ENCODE data around the gene GPN3.
"Not testable (repeated sequence)": the region's sequence is repeated elsewhere in the genome, so short reads cannot be mapped to it uniquely, and the experiment has no call there.

The GPN3 gene

GRCh38 chr12:110436231-110436630 is 31.8 kb downstream of the GPN3 start:
- DNase-seq: no peak

DNA sequence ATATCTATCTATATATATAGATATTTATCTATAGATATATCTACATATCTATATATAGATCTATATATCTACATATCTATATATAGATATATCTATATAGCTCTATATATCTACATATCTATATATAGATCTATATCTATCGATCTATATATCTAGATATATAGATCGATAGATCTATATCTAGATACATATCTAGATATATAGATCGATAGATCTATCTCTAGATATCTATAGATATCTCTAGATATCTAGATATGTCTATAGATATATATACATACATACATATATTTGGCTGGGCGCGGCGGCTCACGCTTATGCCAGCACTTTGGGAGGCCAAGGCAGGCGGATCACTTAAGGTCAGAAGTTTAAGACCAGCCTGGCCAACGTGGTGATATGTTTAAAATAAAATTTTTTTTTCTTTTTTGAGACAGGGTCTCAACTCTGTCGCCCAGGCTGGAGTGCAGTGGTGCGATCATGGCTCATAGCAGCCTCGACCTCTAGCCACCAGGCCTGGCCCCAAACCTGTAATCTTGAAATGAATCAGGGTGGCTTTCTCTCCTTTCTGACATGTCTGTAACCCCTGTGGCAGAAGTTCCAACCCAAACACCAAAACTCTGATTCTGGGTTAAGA is 36.0 kb downstream of the GPN3 start:
- DNase-seq: no peak

- not testable (repeated sequence) for DNase-seq
These were observed 38.4 kb downstream of the GPN3 start for GRCh38 chr12:110429676-110430075.

GRCh38 chr12:110426406-110426805 is 41.7 kb downstream of the GPN3 start:
- no peak for DNase-seq

DNA sequence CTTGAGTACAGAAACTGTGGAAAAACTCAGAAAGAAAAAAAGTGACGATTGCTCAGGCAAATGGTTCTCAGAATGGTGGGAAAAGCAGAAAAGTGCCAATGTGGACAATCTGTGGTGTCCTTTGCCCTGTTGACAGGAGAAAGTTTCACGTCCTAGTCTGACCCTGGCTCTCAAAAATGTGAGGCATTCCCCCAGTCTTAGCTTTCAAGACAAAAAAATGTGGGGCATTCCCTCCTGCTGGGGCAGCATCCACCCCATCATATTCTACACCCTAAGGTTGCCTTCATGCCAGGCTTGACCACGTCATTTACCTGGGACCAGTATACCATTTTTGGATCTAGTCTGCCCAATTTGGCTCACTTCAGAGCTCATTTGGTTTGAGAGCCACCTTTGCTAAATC is 43.8 kb downstream of the GPN3 start:
- DNase-seq: no peak

DNA sequence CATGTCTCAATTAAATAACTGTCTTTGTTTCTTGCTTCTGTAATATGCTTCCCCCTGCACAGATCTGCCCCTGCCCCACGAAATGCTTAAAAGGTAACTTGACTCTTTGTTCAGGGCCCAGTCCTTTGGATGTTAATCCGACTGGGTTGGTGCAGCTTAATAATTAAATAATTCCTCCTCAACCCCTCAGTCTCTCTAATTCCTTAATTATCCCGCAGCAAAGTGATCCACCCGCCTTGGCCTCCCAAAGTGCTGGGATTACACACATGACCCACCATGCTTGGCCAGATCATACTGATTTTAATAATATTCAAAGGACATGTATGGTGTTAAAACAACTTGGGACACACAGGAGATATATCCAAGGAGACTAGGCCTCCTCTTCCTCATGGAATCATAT is 46.4 kb downstream of the GPN3 start:
- DNase-seq: no peak

DNA sequence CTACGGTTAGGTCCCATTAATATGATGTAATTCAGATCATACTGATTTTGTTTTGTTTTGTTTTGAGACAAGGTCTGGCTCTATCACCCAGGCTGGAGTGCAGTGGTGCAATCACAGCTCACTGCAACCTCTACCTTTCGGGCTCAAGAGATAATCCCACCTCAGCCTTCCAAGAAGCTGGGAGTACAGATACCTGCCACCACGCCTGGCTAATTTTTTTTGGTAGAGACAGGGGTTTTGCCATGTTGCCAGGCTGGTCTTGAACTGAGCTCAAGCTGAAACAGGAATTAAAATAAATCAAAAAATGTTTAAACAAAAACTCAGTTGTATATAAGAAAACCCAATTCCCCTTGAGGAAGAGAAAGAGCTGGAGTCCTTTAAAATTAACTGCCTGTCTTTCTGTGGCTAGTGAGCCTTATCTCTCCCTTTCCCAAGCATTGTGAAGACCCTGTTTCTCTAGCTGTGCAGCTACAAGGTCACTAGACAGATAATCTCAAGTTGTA is 46.8 kb downstream of the GPN3 start:
- no peak for DNase-seq

DNA sequence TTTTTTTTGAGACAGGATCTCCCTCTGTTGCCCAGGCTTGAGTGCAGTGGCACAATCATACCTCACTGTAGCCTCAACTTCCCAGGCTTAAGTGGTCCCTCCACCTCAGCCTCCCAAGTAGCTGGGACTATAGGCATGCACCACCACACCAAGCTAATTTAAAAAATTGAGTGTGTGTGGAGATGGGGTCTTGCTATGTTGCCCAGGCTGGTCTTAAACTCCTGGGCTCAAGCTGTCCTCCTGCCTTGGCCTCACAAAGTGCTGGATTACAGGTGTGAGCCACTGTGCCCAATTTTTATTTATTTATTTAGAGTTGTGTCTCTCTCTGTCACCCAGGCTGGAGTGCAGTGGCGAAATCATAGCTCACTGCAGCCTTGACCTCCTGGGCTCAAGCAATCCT is 47.4 kb downstream of the GPN3 start:
- not testable (repeated sequence) for DNase-seq

- DNase-seq: not testable (repeated sequence)
These were observed 50.9 kb downstream of the GPN3 start for GRCh38 chr12:110417113-110417512.

DNA sequence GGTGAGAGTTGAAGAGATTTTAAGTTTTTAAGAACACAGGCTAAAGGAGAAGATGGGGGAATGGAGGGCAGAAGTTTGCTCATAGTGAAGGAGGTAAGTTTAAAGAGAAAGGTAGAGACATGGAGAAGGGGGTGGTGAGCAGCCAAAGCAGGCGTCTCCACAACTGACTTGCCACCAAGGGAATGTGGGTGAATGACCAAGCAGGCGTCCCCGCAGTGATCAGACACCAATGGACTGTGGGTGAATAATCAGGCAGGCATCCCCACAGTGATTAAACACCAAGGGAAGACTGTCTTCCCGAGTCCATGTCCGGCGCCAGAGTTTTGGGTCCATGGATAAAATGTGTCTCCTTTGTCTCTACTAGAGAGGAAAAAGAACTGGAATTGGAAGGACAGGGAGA is 58.0 kb downstream of the GPN3 start:
- not testable (repeated sequence) for DNase-seq

- not testable (repeated sequence) for DNase-seq
These were observed 62.9 kb downstream of the GPN3 start for GRCh38 chr12:110405126-110405662.

DNA sequence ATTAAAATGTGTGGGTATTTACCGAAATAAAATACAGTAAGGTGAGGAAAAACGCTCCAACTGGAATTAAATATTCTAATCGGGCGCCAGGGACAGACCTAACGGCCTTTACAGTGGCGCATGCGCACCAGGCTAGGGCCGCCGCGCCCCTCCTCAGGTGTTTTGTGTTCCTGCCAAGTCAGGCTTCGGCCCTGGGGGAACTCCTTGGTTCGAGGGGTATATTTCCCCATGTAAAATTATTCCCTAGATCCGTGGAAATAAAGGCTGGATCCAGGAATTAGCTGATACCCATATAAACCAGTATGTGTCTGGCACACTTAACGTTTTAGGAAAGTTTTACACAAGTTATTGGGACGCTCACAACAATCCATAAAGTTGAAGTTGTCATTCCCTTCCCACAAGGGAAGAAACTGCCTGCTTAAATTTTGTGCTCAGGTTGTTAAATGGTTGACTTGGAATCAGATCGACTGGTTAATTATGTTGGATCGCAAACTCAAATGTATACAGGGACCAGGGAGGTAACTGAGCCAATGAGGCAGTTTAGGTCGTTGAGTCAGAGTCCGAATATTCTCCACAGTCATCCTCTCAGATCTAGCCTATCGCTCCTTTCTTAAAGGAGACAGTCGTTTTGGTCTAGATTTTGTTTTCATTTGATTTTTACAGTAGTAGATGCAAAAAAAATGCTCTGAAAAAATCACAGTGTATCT is 63.9 kb downstream of the GPN3 start:
- DNase-seq: peak; percentile 75

GRCh38 chr12:110403146-110403975 is 64.7 kb downstream of the GPN3 start, which contains the start of gene ANAPC7:
ANAPC7 (minus strand) TSS chr12:110403708; CDS start chr12:110403627, 81 bp downstream.
- DNase-seq: peak; percentile 79
